ENCODE measurements around the gene OSBPL9. TPM values are rescaled to one million over a fixed set of nuclear protein-coding genes. Genes with fewer than 3 reads are reported as not detected.

OSBPL9 gene
- total RNA-seq, 1 donor from 2014 or later = 149 TPM

- Histone ChIP-seq H3K27me3 (no peaks in the 10 kb centered on the region), H3K9me3 (ENCODE audit: low read depth) (no peaks in the 10 kb centered on the region), H2AFZ (replicated peaks) (no peak overlapping the region), H3K4me1 (no peaks in the 10 kb centered on the region), H3K79me2 (ENCODE audit: low read depth) (peaks cover 28% of the 10 kb centered on the region), H4K20me1 (ENCODE audit: low read depth) (no peaks in the 10 kb centered on the region), H3K27ac (no peak overlapping the region), H3K36me3 (no peaks in the 10 kb centered on the region), H3K4me3 (no peak overlapping the region), H3K9ac (no peak overlapping the region), H3F3A (ENCODE audit: low read depth) (no peaks in the 10 kb centered on the region), H3K4me2 (no peak overlapping the region)
- no peaks in the 10 kb centered on the region for H3K27me3 Mint-ChIP-seq (ENCODE audit: insufficient read depth, low read depth)
- H3K4me1 Mint-ChIP-seq = peaks cover 7% of the 10 kb centered on the region
- H3K36me3 Mint-ChIP-seq = peaks cover 2% of the 10 kb centered on the region
- TF ChIP-seq CTCF (IDR thresholded peaks at IDR 0.05) (no peak), EZH2phosphoT487 (IDR thresholded peaks at IDR 0.05) (no peak), EZH2 (IDR thresholded peaks at IDR 0.05) (no peak)
- no peak overlapping the region for H3K4me3 Mint-ChIP-seq
- H3K27ac Mint-ChIP-seq = no peak overlapping the region
- no peaks in the 10 kb centered on the region for H3K9me3 Mint-ChIP-seq
- no peak for DNase-seq (ENCODE audit: low spot score)
Measured at GRCh38 chr1:51630393-51630792, 13.5 kb downstream of the OSBPL9 start.

GRCh38 chr1:51630922-51631321 lies 14.0 kb downstream of the OSBPL9 start:
- Histone ChIP-seq H3K4me3 (no peak overlapping the region), H3K27ac (no peak overlapping the region), H3K9me3 (ENCODE audit: low read depth) (no peaks in the 10 kb centered on the region), H3K4me1 (no peaks in the 10 kb centered on the region), H3K79me2 (ENCODE audit: low read depth) (peaks cover 28% of the 10 kb centered on the region), H3K4me2 (no peak overlapping the region), H3K27me3 (no peaks in the 10 kb centered on the region), H3F3A (ENCODE audit: low read depth) (no peaks in the 10 kb centered on the region), H3K9ac (no peak overlapping the region), H2AFZ (replicated peaks) (no peak overlapping the region), H4K20me1 (ENCODE audit: low read depth) (no peaks in the 10 kb centered on the region), H3K36me3 (no peaks in the 10 kb centered on the region)
- Mint-ChIP-seq H3K27ac (no peak overlapping the region), H3K4me1 (peaks cover 7% of the 10 kb centered on the region), H3K4me3 (no peak overlapping the region), H3K27me3 (ENCODE audit: insufficient read depth, low read depth) (no peaks in the 10 kb centered on the region), H3K36me3 (peaks cover 2% of the 10 kb centered on the region), H3K9me3 (no peaks in the 10 kb centered on the region)
- DNase-seq (ENCODE audit: low spot score) = no peak
- TF ChIP-seq CTCF (IDR thresholded peaks at IDR 0.05) = no peak
- TF ChIP-seq EZH2 (IDR thresholded peaks at IDR 0.05) = no peak
- no peak for TF ChIP-seq EZH2phosphoT487 (IDR thresholded peaks at IDR 0.05)

- no peak overlapping the region for H3K4me2 ChIP-seq
- no peaks in the 10 kb centered on the region for H3F3A ChIP-seq (ENCODE audit: low read depth)
- H3K4me1 ChIP-seq = no peaks in the 10 kb centered on the region
- H3K4me3 ChIP-seq = no peak overlapping the region
- no peaks in the 10 kb centered on the region for H3K27me3 ChIP-seq
- peaks cover 28% of the 10 kb centered on the region for H3K79me2 ChIP-seq (ENCODE audit: low read depth)
- H3K9ac ChIP-seq = no peak overlapping the region
- H3K4me1 Mint-ChIP-seq = peaks cover 7% of the 10 kb centered on the region
- DNase-seq (ENCODE audit: low spot score) = no peak
- H3K4me3 Mint-ChIP-seq = no peak overlapping the region
- no peak overlapping the region for H2AFZ ChIP-seq (replicated peaks)
- H3K36me3 Mint-ChIP-seq = peaks cover 2% of the 10 kb centered on the region
- no peaks in the 10 kb centered on the region for H3K9me3 ChIP-seq (ENCODE audit: low read depth)
- TF ChIP-seq EZH2phosphoT487 (IDR thresholded peaks at IDR 0.05) = no peak
- TF ChIP-seq EZH2 (IDR thresholded peaks at IDR 0.05) = no peak
- no peak for TF ChIP-seq CTCF (IDR thresholded peaks at IDR 0.05)
- H4K20me1 ChIP-seq (ENCODE audit: low read depth) = no peaks in the 10 kb centered on the region
- H3K27me3 Mint-ChIP-seq (ENCODE audit: insufficient read depth, low read depth) = no peaks in the 10 kb centered on the region
- no peak overlapping the region for H3K27ac ChIP-seq
- H3K9me3 Mint-ChIP-seq = no peaks in the 10 kb centered on the region
- H3K27ac Mint-ChIP-seq = no peak overlapping the region
- no peaks in the 10 kb centered on the region for H3K36me3 ChIP-seq
Measured at GRCh38 chr1:51631747-51632146, 14.9 kb downstream of the OSBPL9 start.
